ENCODE data around the gene SELP.
"Not testable (repeated sequence)": the region's sequence is repeated elsewhere in the genome, so short reads cannot be mapped to it uniquely, and the experiment has no call there.

The SELP gene

DNA sequence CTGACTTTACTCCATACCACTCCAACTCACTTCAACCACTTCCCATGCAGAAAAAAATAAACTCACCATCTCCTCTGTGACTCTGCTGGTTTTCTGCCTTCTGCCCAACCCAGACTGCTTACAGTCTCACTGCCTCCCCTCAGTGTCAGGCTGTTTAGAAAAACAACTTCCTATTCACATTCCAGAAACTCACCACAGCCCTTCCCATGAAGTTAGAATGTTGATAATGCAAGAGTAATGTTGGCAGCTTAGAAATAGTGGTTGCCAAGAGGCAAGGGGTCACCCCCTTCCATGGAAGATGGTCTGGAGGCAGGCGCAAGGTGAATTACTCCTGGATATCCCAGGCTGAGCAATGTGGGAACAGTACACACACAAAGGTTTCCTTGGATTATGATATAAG is at the start of gene SELP:
Gene SELP, minus strand, starts transcription at position 119 of the 400 bp plus-strand sequence. Its CDS starts 50 bp downstream, at position 69.
- no peak for DNase-seq (ENCODE audit: low read depth)

GRCh38 chr1:169679692-169680091 is 49.8 kb upstream of the SELP start:
- no peak for DNase-seq (ENCODE audit: low read depth)

- no peak for DNase-seq (ENCODE audit: low read depth)
Observed at GRCh38 chr1:169676001-169676400, 46.1 kb upstream of the SELP start.

- DNase-seq (ENCODE audit: low read depth): no peak
Observed at GRCh38 chr1:169670836-169671235, 40.9 kb upstream of the SELP start.

- DNase-seq (ENCODE audit: low read depth): not testable (repeated sequence)
Observed at GRCh38 chr1:169670244-169670643, 40.3 kb upstream of the SELP start.

DNA sequence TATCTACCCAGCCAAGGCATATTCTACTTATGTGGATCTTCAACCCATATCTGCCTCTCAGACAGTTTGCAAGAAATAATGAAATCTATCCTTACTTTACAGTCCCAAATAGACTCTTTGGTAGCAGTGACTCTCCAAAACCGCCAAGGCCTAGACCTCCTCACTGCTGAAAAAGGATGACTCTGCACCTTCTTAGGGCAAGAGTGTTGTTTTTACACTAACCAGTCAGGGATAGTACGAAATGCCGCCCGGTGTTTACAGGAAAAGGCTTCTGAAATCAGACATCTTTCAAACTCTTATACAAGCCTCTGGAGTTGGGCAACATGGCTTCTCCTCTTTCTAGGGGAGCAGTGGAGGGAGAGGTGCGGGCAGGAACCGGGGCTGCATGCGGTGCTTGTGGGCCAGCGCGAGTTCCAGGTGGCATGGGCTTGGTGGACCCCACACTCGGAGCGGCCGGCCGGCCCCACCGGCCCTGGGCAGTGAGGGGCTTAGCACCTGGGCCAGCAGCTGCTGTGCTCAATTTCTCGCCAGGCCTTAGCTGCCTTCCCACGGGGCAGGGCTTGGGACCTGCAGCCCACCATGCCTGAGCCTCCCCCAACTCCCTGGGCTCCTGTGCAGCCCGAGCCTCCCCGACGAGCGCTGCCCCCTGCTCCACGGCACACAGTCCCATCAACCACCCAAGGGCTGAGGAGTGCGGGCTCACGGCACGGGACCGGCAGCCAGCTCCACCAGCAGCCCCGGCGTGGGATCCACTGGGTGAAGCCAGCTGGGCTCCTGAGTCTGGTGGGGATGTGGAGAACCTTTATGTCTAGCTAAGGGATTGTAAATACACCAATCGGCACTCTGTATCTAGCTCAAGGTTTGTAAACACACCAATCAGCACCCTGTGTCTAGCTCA is 38.0 kb upstream of the SELP start:
- not testable (repeated sequence) for DNase-seq (ENCODE audit: low read depth)

GRCh38 chr1:169667227-169667639 is 37.3 kb upstream of the SELP start:
- DNase-seq (ENCODE audit: low read depth): not testable (repeated sequence)

DNA sequence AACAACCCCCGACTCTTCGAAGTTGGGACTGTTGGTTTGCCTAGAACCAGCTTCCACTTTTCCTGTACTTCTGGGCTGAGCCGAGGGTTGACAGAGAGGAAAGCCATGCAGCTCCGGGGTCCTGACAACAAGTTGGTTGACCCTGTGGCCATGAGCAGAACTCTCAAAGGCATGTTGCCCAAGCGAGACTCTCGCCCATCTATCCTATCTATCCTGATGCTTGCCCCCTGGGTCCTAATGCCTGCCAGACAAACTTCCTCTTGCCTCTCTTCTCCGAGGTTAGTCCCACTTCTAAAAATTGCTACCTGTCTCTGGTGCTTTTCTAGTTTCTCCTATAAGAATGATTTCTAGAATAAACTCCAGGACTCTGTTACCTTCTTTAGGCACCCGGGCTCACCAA is 32.8 kb upstream of the SELP start:
- DNase-seq (ENCODE audit: low read depth): not testable (repeated sequence)

- DNase-seq (ENCODE audit: low read depth): not testable (repeated sequence)
Observed at GRCh38 chr1:169661066-169661465, 31.1 kb upstream of the SELP start.

GRCh38 chr1:169658777-169659176 is 28.9 kb upstream of the SELP start:
- not testable (repeated sequence) for DNase-seq (ENCODE audit: low read depth)

DNA sequence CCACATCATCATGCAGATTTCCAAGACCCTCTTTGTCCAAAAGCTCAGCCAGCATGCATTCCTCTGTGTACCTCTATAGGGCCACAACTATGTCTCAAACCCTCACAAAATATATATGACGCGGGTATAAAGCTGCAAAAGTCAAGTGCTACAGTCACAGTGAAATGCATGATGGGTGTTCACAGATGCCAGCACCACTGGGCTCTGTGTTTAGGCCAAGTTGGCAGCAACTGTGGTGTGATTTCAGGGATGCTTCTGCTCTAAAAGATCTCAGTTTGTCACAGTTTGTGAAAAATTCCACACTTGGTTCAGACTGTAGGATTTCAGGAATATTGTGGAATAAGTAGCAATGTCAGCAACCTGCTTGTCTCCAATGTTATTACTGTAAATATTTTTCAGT is 23.9 kb upstream of the SELP start:
- no peak for DNase-seq (ENCODE audit: low read depth)

GRCh38 chr1:169651035-169651434 is 21.1 kb upstream of the SELP start:
- no peak for DNase-seq (ENCODE audit: low read depth)

GRCh38 chr1:169650551-169650950 is 20.6 kb upstream of the SELP start:
- no peak for DNase-seq (ENCODE audit: low read depth)

- no peak for DNase-seq (ENCODE audit: low read depth)
Observed at GRCh38 chr1:169648709-169649108, 18.8 kb upstream of the SELP start.

DNA sequence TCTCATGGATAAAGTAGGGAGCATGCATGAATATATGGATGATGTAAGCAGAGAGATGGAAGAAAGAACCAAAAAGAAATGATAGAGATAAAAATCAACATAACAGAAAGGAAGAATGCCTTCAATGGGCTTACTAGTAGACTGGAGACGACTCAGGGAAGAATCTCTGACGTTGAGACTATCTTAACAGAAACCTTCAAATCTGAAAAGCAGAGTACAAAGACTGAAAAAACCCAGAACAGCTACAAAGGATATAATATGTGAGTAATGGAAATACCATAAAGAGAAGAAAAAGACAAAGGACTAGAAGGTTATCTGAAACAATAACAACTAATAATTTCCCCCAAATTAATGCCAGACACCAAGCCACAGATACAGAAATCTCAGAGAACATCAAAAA is 18.3 kb upstream of the SELP start:
- DNase-seq (ENCODE audit: low read depth): no peak

DNA sequence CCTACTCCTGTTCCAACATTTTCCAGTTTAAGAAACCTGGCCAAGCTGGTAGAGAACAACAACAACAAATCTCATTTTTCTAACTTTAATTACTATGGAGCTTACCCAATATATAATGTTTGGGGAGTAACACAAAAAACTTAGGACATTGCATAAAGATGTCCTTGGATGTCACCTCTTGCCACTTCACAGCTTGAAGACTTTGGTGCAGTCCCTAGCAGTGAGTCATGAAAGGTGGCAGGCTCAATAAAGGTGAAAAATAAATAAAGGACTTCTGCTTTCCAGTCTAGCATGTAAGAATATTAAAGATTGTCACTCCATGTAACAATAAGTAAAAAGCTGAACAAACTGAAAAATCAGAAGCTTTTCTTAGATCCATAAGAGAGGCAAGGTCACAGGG is 17.6 kb upstream of the SELP start:
- DNase-seq (ENCODE audit: low read depth): no peak

- DNase-seq (ENCODE audit: low read depth): no peak
Observed at GRCh38 chr1:169644297-169644696, 14.4 kb upstream of the SELP start.

- no peak for DNase-seq (ENCODE audit: low read depth)
Observed at GRCh38 chr1:169634877-169635276, 5.0 kb upstream of the SELP start.

GRCh38 chr1:169634145-169634544 is 4.2 kb upstream of the SELP start:
- no peak for DNase-seq (ENCODE audit: low read depth)

- DNase-seq (ENCODE audit: low read depth): no peak
Observed at GRCh38 chr1:169631249-169631648, 1.3 kb upstream of the SELP start.

GRCh38 chr1:169624912-169625311 is 5.0 kb downstream of the SELP start:
- DNase-seq (ENCODE audit: low read depth): no peak

DNA sequence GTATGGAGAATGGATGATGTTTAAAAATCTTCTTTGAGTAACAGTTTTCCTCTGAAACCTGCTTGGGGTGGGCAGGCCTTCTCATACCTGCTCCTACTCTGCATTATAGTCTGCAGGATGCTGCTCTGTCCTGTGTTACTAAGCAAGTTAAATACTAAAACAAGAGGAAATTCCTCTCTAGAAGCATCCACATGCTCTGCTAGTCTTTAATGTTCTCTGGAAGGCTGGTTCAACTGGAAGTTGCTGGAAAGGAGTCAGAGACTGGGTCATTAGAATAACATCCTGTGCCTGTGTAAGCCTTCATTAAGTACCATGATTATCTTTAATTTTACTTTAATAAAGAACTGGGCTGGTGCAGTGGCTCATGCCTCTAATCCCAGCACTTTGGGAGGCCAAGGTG is 5.8 kb downstream of the SELP start:
- no peak for DNase-seq (ENCODE audit: low read depth)

DNA sequence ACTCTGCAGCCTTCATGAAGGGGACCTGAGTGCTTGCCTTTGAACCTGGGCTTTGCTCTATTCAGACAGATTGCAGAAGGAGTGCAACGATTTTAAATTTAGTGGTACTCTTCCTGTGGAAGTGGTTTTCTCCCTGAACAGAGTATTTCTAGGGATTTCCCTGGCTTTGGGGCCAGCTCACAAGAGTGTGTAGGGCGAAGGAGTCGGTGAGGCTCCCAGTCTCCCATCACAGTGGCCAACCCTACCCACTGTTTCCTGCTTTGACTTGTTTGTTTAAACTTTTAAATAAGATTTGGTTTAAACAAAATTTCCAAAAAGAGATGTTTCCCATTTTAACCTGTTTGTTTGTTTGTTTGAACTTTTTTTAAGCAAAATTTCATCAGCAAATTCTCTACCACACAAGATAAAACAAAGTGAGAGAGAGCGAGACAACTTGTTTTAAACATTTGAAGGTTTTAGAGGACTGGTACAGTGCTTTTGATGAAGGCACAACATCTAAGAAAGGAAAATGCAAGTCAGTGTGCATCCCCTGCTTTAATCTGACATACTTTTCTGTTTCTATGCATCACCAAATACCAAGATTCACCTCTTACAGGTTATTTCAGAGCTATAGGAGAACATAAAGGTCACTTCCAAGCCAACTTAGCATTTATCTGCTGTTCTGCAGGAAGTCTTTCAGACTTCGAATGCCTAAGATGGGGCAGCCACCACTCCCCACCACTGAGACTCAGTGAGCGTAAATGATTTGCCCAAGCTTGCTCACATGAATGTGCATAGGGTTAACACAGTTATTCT is 6.6 kb downstream of the SELP start:
- DNase-seq (ENCODE audit: low read depth): no peak
